GM10266 (cell line): ENCODE results near the gene ZNF787.

Source experiments
- DNase-seq: peaks from one replicate; pipeline ENCODE4 v3.0.0; 2012; ENCODE audit errors: extremely low spot score
- TF ChIP-seq, protein P1 (sequence below): IDR thresholded peaks from 2 replicates; pipeline ENCODE4 v1.5.1; 2012; ENCODE audit warnings: mild to moderate bottlenecking, low read depth; ENCODE audit not compliant: control insufficient read depth, insufficient read depth; ENCODE audit errors: missing control alignments

ZNF787 gene

DNA sequence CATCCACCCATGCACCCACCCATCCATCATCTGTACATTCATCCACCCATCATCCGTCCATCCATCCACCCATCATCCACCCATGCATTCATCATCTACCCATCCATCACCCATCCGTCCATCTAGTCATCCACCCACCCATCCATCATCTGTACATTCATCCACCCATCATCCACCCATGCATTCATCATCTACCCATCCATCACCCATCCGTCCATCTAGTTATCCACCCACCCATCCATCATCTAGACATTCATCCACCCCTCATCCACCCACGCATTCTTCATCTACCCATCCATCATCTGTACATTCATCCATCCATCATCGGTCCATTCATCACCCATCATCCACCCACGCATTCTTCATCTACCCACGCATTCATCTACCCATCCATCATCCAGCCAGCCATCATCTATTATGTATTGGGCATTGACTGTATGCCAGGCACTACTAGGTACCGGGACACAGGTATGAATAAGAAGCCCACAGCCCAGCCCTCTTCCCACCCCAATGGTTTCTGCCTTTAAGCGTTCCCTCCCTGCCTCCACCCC is 38.0 kb upstream of the ZNF787 start:
- DNase-seq = no peak
- TF ChIP-seq, protein P1, sequence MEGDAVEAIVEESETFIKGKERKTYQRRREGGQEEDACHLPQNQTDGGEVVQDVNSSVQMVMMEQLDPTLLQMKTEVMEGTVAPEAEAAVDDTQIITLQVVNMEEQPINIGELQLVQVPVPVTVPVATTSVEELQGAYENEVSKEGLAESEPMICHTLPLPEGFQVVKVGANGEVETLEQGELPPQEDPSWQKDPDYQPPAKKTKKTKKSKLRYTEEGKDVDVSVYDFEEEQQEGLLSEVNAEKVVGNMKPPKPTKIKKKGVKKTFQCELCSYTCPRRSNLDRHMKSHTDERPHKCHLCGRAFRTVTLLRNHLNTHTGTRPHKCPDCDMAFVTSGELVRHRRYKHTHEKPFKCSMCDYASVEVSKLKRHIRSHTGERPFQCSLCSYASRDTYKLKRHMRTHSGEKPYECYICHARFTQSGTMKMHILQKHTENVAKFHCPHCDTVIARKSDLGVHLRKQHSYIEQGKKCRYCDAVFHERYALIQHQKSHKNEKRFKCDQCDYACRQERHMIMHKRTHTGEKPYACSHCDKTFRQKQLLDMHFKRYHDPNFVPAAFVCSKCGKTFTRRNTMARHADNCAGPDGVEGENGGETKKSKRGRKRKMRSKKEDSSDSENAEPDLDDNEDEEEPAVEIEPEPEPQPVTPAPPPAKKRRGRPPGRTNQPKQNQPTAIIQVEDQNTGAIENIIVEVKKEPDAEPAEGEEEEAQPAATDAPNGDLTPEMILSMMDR = no peak

DNA sequence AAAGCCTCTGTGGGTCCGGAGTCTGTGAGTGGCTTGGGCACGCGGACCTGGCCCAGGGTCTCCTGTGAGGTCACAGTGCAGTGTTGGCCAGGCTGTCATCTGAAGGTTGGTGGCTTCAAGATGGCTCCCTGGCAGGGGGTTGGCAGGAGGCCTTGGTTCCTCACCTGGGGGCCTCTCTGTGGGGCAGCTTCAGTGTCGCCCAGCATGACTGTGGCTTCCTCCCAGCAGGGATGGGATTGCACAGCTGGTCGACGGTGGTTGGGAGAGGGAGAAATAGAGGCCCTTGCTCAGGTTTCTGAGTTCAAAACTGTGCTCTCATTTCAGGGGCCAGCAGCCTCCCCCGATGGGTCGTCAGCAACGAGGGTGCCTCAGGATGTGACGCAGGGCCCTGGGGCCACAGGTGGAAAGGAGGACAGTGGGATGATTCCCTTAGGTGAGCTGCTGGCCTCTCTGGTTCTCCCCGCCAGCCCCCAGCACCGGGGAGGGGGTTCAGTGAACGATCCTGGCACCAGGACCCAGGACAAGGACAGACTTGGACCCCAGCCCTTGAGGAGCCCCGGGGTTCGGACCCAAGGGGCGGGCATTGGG is 37.2 kb upstream of the ZNF787 start:
- DNase-seq = no peak
- TF ChIP-seq, protein P1 = no peak

DNA sequence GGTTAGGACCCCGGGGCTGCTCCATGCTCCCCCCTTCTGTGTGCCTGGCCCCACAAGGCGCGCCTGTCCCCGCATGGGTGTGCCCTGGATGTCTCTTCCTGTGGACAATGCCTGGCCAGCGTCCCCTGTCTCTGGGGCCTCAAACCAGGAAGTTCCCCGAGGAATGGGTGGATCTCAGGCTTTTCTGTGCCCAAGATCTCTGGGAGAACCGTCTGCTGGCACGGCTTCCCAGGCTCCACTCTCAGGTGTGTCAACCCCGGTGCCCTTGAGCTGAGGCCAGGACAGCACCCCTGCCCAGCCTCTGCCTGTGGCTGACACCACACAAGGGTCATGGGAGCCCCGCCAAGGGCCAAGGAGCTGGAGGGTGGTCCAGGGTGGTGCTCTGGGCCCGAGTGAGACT is 35.7 kb upstream of the ZNF787 start:
- TF ChIP-seq, protein P1 = no peak
- no peak for DNase-seq

DNA sequence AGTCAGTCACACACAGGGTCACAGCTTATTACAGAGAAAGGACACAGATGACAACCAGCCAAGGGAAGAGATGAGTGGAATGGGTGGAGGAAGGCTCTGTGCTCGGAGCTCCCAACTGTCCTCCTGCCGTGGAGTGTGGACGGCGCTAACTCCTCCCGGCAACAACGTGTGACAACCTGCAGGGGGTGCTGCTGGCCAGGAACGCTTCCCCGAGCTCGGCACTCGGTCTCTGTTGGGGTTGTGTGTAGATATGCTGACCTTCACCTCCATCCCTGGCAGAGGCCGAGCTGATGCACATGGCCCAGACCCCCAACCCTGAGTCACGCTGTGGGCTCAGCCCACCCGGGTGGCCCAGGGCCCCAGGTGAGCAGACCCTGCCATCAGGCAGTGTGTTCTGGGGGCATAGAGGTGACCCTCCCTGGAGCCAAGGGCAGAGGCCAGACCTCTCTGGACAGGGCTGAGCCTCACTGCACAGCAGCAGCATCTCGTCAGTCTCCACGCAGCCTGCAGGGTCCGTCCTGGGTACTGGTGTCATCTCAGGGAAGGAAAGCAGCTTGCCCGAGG is 34.1 kb upstream of the ZNF787 start:
- DNase-seq = no peak
- TF ChIP-seq, protein P1 = peak; percentile 35

DNA sequence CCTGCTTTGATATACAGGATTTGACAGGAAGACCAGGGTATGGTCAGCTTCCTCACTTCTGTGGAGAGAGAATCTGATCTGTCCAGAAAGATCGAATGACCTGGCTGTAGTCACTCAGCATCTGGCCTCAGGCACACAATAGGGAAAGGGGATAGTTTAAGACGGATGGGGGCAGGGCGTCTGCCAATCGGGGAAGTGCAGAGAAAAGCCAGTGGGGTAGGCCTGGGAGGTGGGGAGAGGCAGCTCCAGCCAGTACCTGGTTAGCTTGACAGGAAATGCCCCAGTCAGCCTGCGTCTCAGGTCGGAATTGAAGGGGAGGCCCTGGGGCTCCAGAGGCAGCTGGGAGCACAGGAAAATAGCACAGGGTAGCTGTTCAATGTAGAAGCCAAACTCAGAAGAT is 32.4 kb upstream of the ZNF787 start:
- no peak for DNase-seq
- TF ChIP-seq, protein P1 = no peak

DNA sequence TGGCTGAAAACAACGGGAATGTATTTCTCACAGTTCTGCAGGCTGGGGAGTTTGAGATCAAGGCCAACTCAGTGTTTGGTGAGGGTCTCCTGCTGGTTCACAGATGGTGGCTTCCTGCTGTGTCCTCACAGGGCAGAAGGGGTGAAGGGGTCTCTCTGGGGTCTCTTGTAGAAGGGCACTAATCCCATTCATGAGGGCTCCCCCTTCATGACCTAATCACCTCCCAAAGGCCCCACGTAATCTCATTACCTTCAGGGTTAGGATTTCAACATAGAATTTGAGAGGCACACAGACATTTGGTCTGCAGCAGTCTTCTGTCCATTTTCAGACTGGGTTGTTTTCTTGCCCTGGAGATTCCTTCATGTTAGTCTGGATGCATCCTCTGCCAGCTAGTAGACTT is 31.5 kb upstream of the ZNF787 start:
- TF ChIP-seq, protein P1 = no peak
- DNase-seq = no peak

DNA sequence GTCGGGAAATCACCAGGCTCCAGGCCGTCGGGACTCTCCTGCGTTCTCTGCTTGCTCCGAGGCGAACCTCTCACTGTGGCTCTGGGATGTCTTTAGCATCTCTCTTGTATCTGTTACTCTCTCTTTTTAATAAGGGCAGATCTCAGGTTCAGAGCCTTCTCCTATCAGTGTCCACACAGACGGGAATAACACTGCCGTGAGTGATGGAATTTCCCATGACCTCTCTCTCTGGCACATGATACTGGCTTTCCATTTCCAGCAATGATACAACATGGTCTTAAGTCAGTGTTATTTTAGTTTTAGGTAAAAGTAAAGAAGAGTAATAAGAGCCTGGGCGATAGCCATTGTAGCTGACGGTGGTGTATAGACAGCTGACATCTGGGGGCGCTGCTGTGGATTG is 29.3 kb upstream of the ZNF787 start:
- TF ChIP-seq, protein P1 = no peak
- no peak for DNase-seq
